ENCODE results near the gene ADGRF3. TPM values are rescaled to one million over a fixed set of nuclear protein-coding genes. Genes with fewer than 3 reads are reported as not detected.

The ADGRF3 gene
- total RNA-seq, 1 experiment from 2014 or later, result not detected

- ChIA-PET RAD21 (ENCODE audit: low non-redundant PET in 1 of 2, low total read pairs in 2 of 2, uncharacterized antibody in 2 of 2, unreplicated experiment in 2 of 2) (no interaction called here), POLR2A (no interaction called here), CTCF (no interaction called here)
- Histone ChIP-seq H3K9me3 (ENCODE audit: control insufficient read depth in 1 of 2, insufficient read depth in 1 of 2, low read depth in 1 of 2, low read length in 2 of 2) (no peaks in the 10 kb centered on the region), H3K9ac (ENCODE audit: low read length) (no peak overlapping the region), H3K27ac (ENCODE audit: low read depth, low read length) (no peak overlapping the region), H3K27me3 (ENCODE audit: insufficient read depth, low read length) (no peaks in the 10 kb centered on the region), H3K79me2 (ENCODE audit: insufficient read depth, low read length) (no peaks in the 10 kb centered on the region), H3K4me1 (ENCODE audit: control insufficient read depth in 1 of 2, insufficient read depth in 2 of 2, low read length in 2 of 2) (peaks cover 0 to 9% of the 10 kb centered on the region in 2 experiments; a peak in 2 of 4 replicates), H3K4me3 (replicated peaks in 1 of 2; ENCODE audit: low read depth in 1 of 2, low read length in 2 of 2) (no peak overlapping the region), H2AFZ (ENCODE audit: low read depth, low read length, poor library complexity, severe bottlenecking) (no peak overlapping the region), H3K9me2 (ENCODE audit: insufficient read depth) (no peaks in the 10 kb centered on the region), H3K4me2 (ENCODE audit: low read length) (no peak overlapping the region), H3K36me3 (ENCODE audit: control insufficient read depth in 1 of 2, insufficient read depth in 2 of 2, low read length in 2 of 2) (peaks cover 4 to 13% of the 10 kb centered on the region in 2 experiments; a peak in 3 of 4 replicates), H4K20me1 (ENCODE audit: insufficient read depth) (no peaks in the 10 kb centered on the region)
- BruUV-seq (replicated peaks), result no TSS peak
- ATAC-seq (no peak), DNase-seq (ENCODE audit: low read depth, low spot score) (no peak)
- intact Hi-C loops (cut with micrococcal nuclease), result no loop called here
- no peak for TF ChIP-seq FOSL1 (IDR thresholded peaks at IDR 0.05; ENCODE audit: low read depth)
- TF ChIP-seq ZNF274 (IDR thresholded peaks at IDR 0.05; ENCODE audit: low read depth, low read length), result no peak
- no peak for TF ChIP-seq SIN3A (IDR thresholded peaks at IDR 0.05; ENCODE audit: low read depth)
- no peak for TF ChIP-seq TCF7L2 (IDR thresholded peaks at IDR 0.05; ENCODE audit: borderline replicate concordance, extremely low read depth, insufficient read depth, insufficient read length)
- no peak for TF ChIP-seq CEBPB (IDR thresholded peaks at IDR 0.05; ENCODE audit: low read depth)
- TF ChIP-seq JUND (IDR thresholded peaks at IDR 0.05), result no peak
- no peak for TF ChIP-seq POLR2AphosphoS5 (IDR thresholded peaks at IDR 0.05; ENCODE audit: low read depth, low read length)
- TF ChIP-seq CTCF (IDR thresholded peaks at IDR 0.05 in 2 of 3, conservative IDR thresholded peaks at IDR 0.05 in 1 of 3; ENCODE audit: borderline replicate concordance in 1 of 3, insufficient read depth in 1 of 3, low read depth in 2 of 3, low read length in 2 of 3), result no peak
- no peak for TF ChIP-seq SP1 (IDR thresholded peaks at IDR 0.05; ENCODE audit: low read depth)
- no peak for TF ChIP-seq SRF (IDR thresholded peaks at IDR 0.05; ENCODE audit: low read depth)
- TF ChIP-seq CBX3 (IDR thresholded peaks at IDR 0.05; ENCODE audit: low read depth), result no peak
- TF ChIP-seq REST (IDR thresholded peaks at IDR 0.05; ENCODE audit: low read depth), result no peak
- no peak for TF ChIP-seq RAD21 (IDR thresholded peaks at IDR 0.05; ENCODE audit: low read depth)
- no peak for TF ChIP-seq MAX (IDR thresholded peaks at IDR 0.05)
- no peak for TF ChIP-seq EZH2phosphoT487 (IDR thresholded peaks at IDR 0.05; ENCODE audit: borderline replicate concordance)
Measured at GRCh38 chr2:26285931-26286330, 60.7 kb downstream of the ADGRF3 start.
